H1 (cell line): ENCODE measurements around the gene ADIPOR2. TPM values are rescaled to one million over a fixed set of nuclear protein-coding genes. Genes with fewer than 3 reads are reported as not detected.
"Not testable (repeated sequence)": the region's sequence is repeated elsewhere in the genome, so short reads cannot be mapped to it uniquely, and the experiment has no call there.

Experiments used
- CTCF ChIA-PET: fragments of 300-600 bp; sonication (Branson Sonifier 250); formaldehyde crosslinking; loops from one replicate; lab custom pipeline; 2021; ENCODE audit not compliant: partially characterized antibody; lab: Charles Lee
- POLR2A ChIA-PET: fragments of 300-600 bp; sonication (Branson Sonifier 250); formaldehyde crosslinking; loops from one replicate; lab custom pipeline; 2021; ENCODE audit warnings: inconsistent platforms; ENCODE audit not compliant: partially characterized antibody; lab: Charles Lee
- DNase-seq, 2 experiments: peaks; one replicate each; pipeline versions ENCODE4 v3.0.0 to v3.0.0-alpha.2; 2010 to 2022; ENCODE audit warnings: low spot score in 2 of 2, low read depth in 1 of 2, mixed read lengths in 1 of 2
- FAIRE-seq: peaks from 2 replicates; lab custom pipeline; 2011; peaks lifted over from hg19 to GRCh38; lab: Jason Lieb, UNC
- H2AFZ ChIP-seq: 2 replicates; pipeline ENCODE4 v1.8.1; 2012; ENCODE audit warnings: low read length, inconsistent platforms
- H2AK5ac ChIP-seq: 2 replicates; pipeline ENCODE4 v1.6.1; 2013; ENCODE audit warnings: low read depth, low read length
- H2BK120ac ChIP-seq: replicated peaks from 2 replicates; pipeline ENCODE3; 2013; ENCODE audit warnings: low read depth, low read length, inconsistent platforms
- H2BK12ac ChIP-seq: 2 replicates; pipeline ENCODE4 v1.6.1; 2013; ENCODE audit warnings: low read depth, low read length
- H2BK15ac ChIP-seq: 2 replicates; pipeline ENCODE4 v1.6.1; 2013; ENCODE audit warnings: low read length
- H2BK20ac ChIP-seq: 2 replicates; pipeline ENCODE4 v1.6.1; 2013; ENCODE audit warnings: low read length
- H2BK5ac ChIP-seq: 2 replicates; pipeline ENCODE4 v1.6.1; 2013; ENCODE audit warnings: low read depth, low read length
- H3K14ac ChIP-seq: 2 replicates; pipeline ENCODE4 v1.6.1; 2013; ENCODE audit warnings: inconsistent platforms; ENCODE audit not compliant: insufficient read length
- H3K18ac ChIP-seq: 2 replicates; pipeline ENCODE4 v1.6.1; 2013; ENCODE audit warnings: low read length; ENCODE audit errors: extremely low read depth
- H3K23ac ChIP-seq: 2 replicates; pipeline ENCODE4 v1.6.1; 2013; ENCODE audit warnings: inconsistent platforms; ENCODE audit not compliant: insufficient read length
- H3K23me2 ChIP-seq: 2 replicates; pipeline ENCODE4 v1.6.1; 2013; ENCODE audit warnings: low read depth, low read length
- H3K27ac ChIP-seq: 2 replicates; pipeline ENCODE4 v1.6.1; 2011; ENCODE audit warnings: low read depth, low read length, inconsistent platforms
- H3K27me3 ChIP-seq, 4 experiments: replicated peaks in 1 of 4; 1 replicate in 1 of 4; 2 replicates in 3 of 4; pipeline versions ENCODE4 v1.6.1 to v1.8.1; 2011 to 2013; ENCODE audit warnings: low read length in 3 of 4, mild to moderate bottlenecking in 3 of 4, inconsistent platforms in 2 of 4, mixed read lengths in 2 of 4, moderate library complexity in 1 of 4; ENCODE audit not compliant: control insufficient read depth in 3 of 4, insufficient read depth in 3 of 4; ENCODE audit errors: extremely low read depth in 1 of 4
- H3K36me3 ChIP-seq, 4 experiments: 2 replicates each; pipeline versions ENCODE4 v1.6.1 to v1.8.1; 2011 to 2013; ENCODE audit warnings: mild to moderate bottlenecking in 4 of 4, low read length in 3 of 4, moderate library complexity in 2 of 4, control low read depth in 1 of 4, inconsistent platforms in 1 of 4; ENCODE audit not compliant: insufficient read depth in 4 of 4, control insufficient read depth in 2 of 4
- H3K4ac ChIP-seq: replicated peaks from 2 replicates; pipeline ENCODE3; 2013; ENCODE audit warnings: low read length, low read depth, mixed read lengths, inconsistent platforms; ENCODE audit not compliant: insufficient read length
- H3K4me1 ChIP-seq, 4 experiments: replicated peaks in 1 of 4; 1 replicate in 1 of 4; 2 replicates in 3 of 4; pipeline versions ENCODE4 v1.6.1 to v1.8.1; 2011 to 2013; ENCODE audit warnings: low read length in 3 of 4, inconsistent platforms in 2 of 4, mixed read lengths in 1 of 4; ENCODE audit not compliant: insufficient read depth in 4 of 4, control insufficient read depth in 3 of 4
- H3K4me2 ChIP-seq, 2 experiments: 2 replicates each; pipeline versions ENCODE4 v1.6.1 to v1.8.1; 2011 to 2013; ENCODE audit warnings: low read depth in 2 of 2, low read length in 2 of 2, control low read depth in 1 of 2, inconsistent platforms in 1 of 2, mild to moderate bottlenecking in 1 of 2; ENCODE audit not compliant: insufficient read depth in 1 of 2
- H3K4me3 ChIP-seq, 4 experiments: fragments of 200-600, 300-600 bp in 1 of 4; sonication (generic), shearing (Covaris generic), sonication (Bioruptor Twin) in 1 of 4; 2 replicates each; pipeline versions ENCODE4 v1.5.1 to v1.8.1; 2011 to 2016; ENCODE audit warnings: low read length in 4 of 4, low read depth in 3 of 4, control low read depth in 2 of 4, inconsistent platforms in 2 of 4, mild to moderate bottlenecking in 2 of 4, mixed read lengths in 1 of 4, moderate library complexity in 1 of 4; ENCODE audit not compliant: insufficient read depth in 2 of 4; ENCODE audit errors: extremely low read depth in 1 of 4
- H3K56ac ChIP-seq: replicated peaks from 2 replicates; pipeline ENCODE3; 2013; ENCODE audit warnings: low read depth, mild to moderate bottlenecking, mixed read lengths, low read length, inconsistent platforms; ENCODE audit not compliant: insufficient read length
- H3K79me1 ChIP-seq: 2 replicates; pipeline ENCODE4 v1.6.1; 2013; ENCODE audit warnings: low read depth, low read length, control low read depth
- H3K79me2 ChIP-seq, 2 experiments: 2 replicates each; pipeline versions ENCODE4 v1.6.1 to v1.8.1; 2012 to 2013; ENCODE audit warnings: low read length in 2 of 2, mild to moderate bottlenecking in 2 of 2, inconsistent platforms in 1 of 2; ENCODE audit not compliant: insufficient read depth in 2 of 2, control insufficient read depth in 1 of 2
- H3K9ac ChIP-seq, 4 experiments: replicated peaks in 1 of 4; 1 replicate in 1 of 4; 2 replicates in 3 of 4; pipeline versions ENCODE4 v1.6.1 to v1.8.1; 2011 to 2013; ENCODE audit warnings: low read depth in 3 of 4, low read length in 3 of 4, control low read depth in 2 of 4, mild to moderate bottlenecking in 2 of 4, moderate library complexity in 2 of 4, inconsistent platforms in 1 of 4; ENCODE audit errors: extremely low read depth in 1 of 4
- H3K9me3 ChIP-seq, 2 experiments: 2 replicates each; pipeline versions ENCODE4 v1.6.1 to v1.8.1; 2012 to 2013; ENCODE audit warnings: mild to moderate bottlenecking in 2 of 2, moderate library complexity in 2 of 2, control low read depth in 1 of 2, inconsistent platforms in 1 of 2, low read depth in 1 of 2, low read length in 1 of 2, mixed read lengths in 1 of 2; ENCODE audit not compliant: insufficient read depth in 2 of 2
- H4K20me1 ChIP-seq, 2 experiments: replicated peaks in 1 of 2; 2 replicates each; pipeline versions ENCODE3 to v1.8.1; 2011 to 2013; ENCODE audit warnings: inconsistent platforms in 2 of 2, low read length in 2 of 2, mild to moderate bottlenecking in 1 of 2; ENCODE audit not compliant: insufficient read depth in 2 of 2, control insufficient read depth in 1 of 2
- H4K5ac ChIP-seq: 2 replicates; pipeline ENCODE4 v1.6.1; 2013; ENCODE audit warnings: low read length, low read depth, mixed read lengths, inconsistent platforms; ENCODE audit not compliant: insufficient read length
- H4K8ac ChIP-seq: 2 replicates; pipeline ENCODE4 v1.8.0; 2013; ENCODE audit warnings: mild to moderate bottlenecking, moderate library complexity, low read length, inconsistent platforms; ENCODE audit not compliant: insufficient read depth; ENCODE audit errors: extremely low read depth
- H4K91ac ChIP-seq: replicated peaks from 2 replicates; pipeline ENCODE3; 2013; ENCODE audit warnings: low read length, mixed read lengths, inconsistent platforms; ENCODE audit not compliant: insufficient read length
- WGBS, 2 experiments: shearing (Covaris generic) in 1 of 2; methylation state at CpG; one replicate each; pipeline versions ENCODE4 v1.1.6 to v1.1.7; 2013 to 2015; ENCODE audit warnings: low lambda C conversion rate in 2 of 2, mixed read lengths in 2 of 2, inconsistent platforms in 1 of 2, low coverage in 1 of 2, missing lambda C conversion rate in 1 of 2; ENCODE audit not compliant: insufficient replicate concordance in 2 of 2, insufficient coverage in 1 of 2, insufficient read length in 1 of 2; ENCODE audit errors: extremely low coverage in 1 of 2, missing lambda C conversion rate in 1 of 2; 5-methylcytosine and 5-hydroxymethylcytosine counted together
- polyA plus RNA-seq, 7 experiments: library from polyadenylated mRNA; depleted of rRNA in 3 of 7; stranded (reverse) in 5 of 7; unstranded in 2 of 7; fragments of >200 nt in 5 of 7; fragments of 200-250 nt in 2 of 7; gene quantifications; 1 replicate in 5 of 7; 2 replicates in 1 of 7; 4 replicates in 1 of 7; pipeline versions ENCODE4 v1.2.1 to v1.2.3, GENCODE V29; 2011 to 2013; ENCODE audit warnings: missing spikeins in 2 of 7, mixed read lengths in 2 of 7
- total RNA-seq: library from RNA; stranded (reverse); fragmentation: NEBNext Ultra II Directional; extraction: Animal tissue kit (Norgen Biotek cat#: 25700); gene quantifications from 2 replicates; pipeline ENCODE4 v1.2.1, GENCODE V29; 2021

Gene ADIPOR2
- total and polyA plus RNA-seq, 2 of the 8 experiments (the other 6 are each of a cell fraction or from before 2014, with no cell fraction given): 17.5 to 50.8 TPM

GRCh38 chr12:1709968-1710367, 19.1 kb downstream of the ADIPOR2 start:
- H3K23ac ChIP-seq, H4K20me1 ChIP-seq, H4K8ac ChIP-seq, H3K9me3 ChIP-seq, H3K9ac ChIP-seq, H3K36me3 ChIP-seq, H4K5ac ChIP-seq, FAIRE-seq, H2AK5ac ChIP-seq, H3K27me3 ChIP-seq, H3K23me2 ChIP-seq, DNase-seq, H2BK120ac ChIP-seq, H2AFZ ChIP-seq, H2BK15ac ChIP-seq, H3K4me1 ChIP-seq, H2BK20ac ChIP-seq, H3K27ac ChIP-seq, H3K4me2 ChIP-seq, H2BK12ac ChIP-seq, H3K14ac ChIP-seq, H3K79me1 ChIP-seq, H3K4me3 ChIP-seq, H4K91ac ChIP-seq, H2BK5ac ChIP-seq, H3K56ac ChIP-seq, H3K4ac ChIP-seq, POLR2A ChIA-PET, H3K18ac ChIP-seq: not testable (repeated sequence)
- peaks cover 3 to 98% of the 10 kb centered on the region in 2 experiments; a peak in 3 of 4 replicates for H3K79me2 ChIP-seq
- CTCF ChIA-PET: interaction anchor here (0.9 to 2.8 kb wide), 7 partner anchors 12 to 83 kb away, joined by 3 to 11 read pairs (median 4); no protein-coding TSS in a partner anchor
- 95% methylated on average over 5 of the region's 5 CpGs; no CpG with 5 or more reads in 1 of the 2 experiments for WGBS, 2 experiments
